ENCODE data around the gene PRSS1. TPM values are rescaled to one million over a fixed set of nuclear protein-coding genes. Genes with fewer than 3 reads are reported as not detected.
"Not testable (repeated sequence)": the region's sequence is repeated elsewhere in the genome, so short reads cannot be mapped to it uniquely, and the experiment has no call there.

The PRSS1 gene
- total RNA-seq, 1 donor from 2014 or later: not detected

DNA sequence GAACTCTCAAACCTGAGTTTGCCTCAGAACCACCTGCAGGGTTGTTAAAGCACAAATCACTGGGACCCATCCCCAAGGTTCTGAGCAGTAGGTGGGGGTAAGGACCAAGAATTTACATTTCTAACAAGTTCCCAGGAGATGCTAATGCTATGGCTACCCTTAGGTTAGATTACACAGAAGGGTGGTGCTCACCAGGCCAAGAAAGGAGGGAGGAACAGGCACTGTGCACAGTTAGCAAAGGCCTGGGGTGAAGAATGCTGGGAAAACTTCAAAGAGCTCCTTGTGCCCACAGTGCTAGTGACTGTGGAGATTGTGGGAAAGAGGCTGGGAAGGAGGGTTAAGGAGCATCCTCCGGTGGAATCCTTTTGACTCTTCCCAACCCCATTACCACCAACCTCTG lies 12.8 kb downstream of the PRSS1 start:
- Histone ChIP-seq H3K27ac (no peak overlapping the region), H4K20me1 (ENCODE audit: low read depth) (no peaks in the 10 kb centered on the region), H2AFZ (replicated peaks) (no peak overlapping the region), H3K79me2 (ENCODE audit: low read depth) (no peaks in the 10 kb centered on the region), H3K4me3 (no peak overlapping the region), H3K4me2 (no peak overlapping the region), H3K36me3 (no peaks in the 10 kb centered on the region), H3K4me1 (no peaks in the 10 kb centered on the region), H3K27me3 (no peaks in the 10 kb centered on the region), H3K9me3 (ENCODE audit: low read depth) (no peaks in the 10 kb centered on the region), H3K9ac (no peak overlapping the region), H3F3A (ENCODE audit: low read depth) (no peaks in the 10 kb centered on the region)
- Mint-ChIP-seq H3K9me3 (no peaks in the 10 kb centered on the region), H3K27me3 (ENCODE audit: insufficient read depth, low read depth) (peaks cover 9% of the 10 kb centered on the region), H3K36me3 (no peaks in the 10 kb centered on the region), H3K4me1 (no peaks in the 10 kb centered on the region), H3K4me3 (no peak overlapping the region), H3K27ac (no peak overlapping the region)
- TF ChIP-seq CTCF (IDR thresholded peaks at IDR 0.05) (no peak), EZH2 (IDR thresholded peaks at IDR 0.05) (no peak), EZH2phosphoT487 (IDR thresholded peaks at IDR 0.05) (no peak)
- DNase-seq (ENCODE audit: low spot score): no peak

GRCh38 chr7:142767451-142767850 lies 18.2 kb downstream of the PRSS1 start:
- H3K79me2 ChIP-seq (ENCODE audit: low read depth): no peaks in the 10 kb centered on the region
- H4K20me1 ChIP-seq (ENCODE audit: low read depth): no peaks in the 10 kb centered on the region
- no peaks in the 10 kb centered on the region for H3F3A ChIP-seq (ENCODE audit: low read depth)
- H3K4me2 ChIP-seq: no peak overlapping the region
- Mint-ChIP-seq H3K4me1 (no peaks in the 10 kb centered on the region), H3K9me3 (no peaks in the 10 kb centered on the region), H3K27ac (no peak overlapping the region), H3K36me3 (no peaks in the 10 kb centered on the region), H3K4me3 (no peak overlapping the region), H3K27me3 (ENCODE audit: insufficient read depth, low read depth) (peaks cover 13% of the 10 kb centered on the region)
- H3K27me3 ChIP-seq: no peaks in the 10 kb centered on the region
- TF ChIP-seq EZH2 (IDR thresholded peaks at IDR 0.05) (no peak), CTCF (IDR thresholded peaks at IDR 0.05) (no peak), EZH2phosphoT487 (IDR thresholded peaks at IDR 0.05) (no peak)
- H3K27ac ChIP-seq: no peak overlapping the region
- no peak for DNase-seq (ENCODE audit: low spot score)
- no peaks in the 10 kb centered on the region for H3K36me3 ChIP-seq
- H3K9ac ChIP-seq: no peak overlapping the region
- no peak overlapping the region for H2AFZ ChIP-seq (replicated peaks)
- no peaks in the 10 kb centered on the region for H3K9me3 ChIP-seq (ENCODE audit: low read depth)
- no peaks in the 10 kb centered on the region for H3K4me1 ChIP-seq
- H3K4me3 ChIP-seq: no peak overlapping the region

DNA sequence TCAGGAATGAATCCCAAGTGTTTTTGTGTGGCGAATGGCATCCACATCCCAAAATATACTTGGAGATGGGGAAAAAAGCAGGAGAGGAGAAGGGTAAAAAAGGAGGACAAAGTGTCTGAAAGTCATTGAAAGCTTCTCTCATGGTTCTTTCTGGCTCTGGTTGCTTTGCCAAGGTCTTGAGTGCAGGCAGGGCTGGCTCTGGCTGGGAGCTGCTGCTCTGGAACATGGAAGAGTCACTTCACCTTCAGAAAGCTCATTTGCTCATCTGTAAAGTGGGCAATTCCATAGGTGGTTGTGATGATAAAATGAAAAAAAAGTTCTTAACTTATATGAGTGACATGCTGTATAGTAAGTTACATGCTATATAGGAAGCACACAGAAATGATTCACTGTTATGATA lies 18.6 kb downstream of the PRSS1 start:
- Mint-ChIP-seq H3K4me3 (no peak overlapping the region), H3K27me3 (ENCODE audit: insufficient read depth, low read depth) (peaks cover 13% of the 10 kb centered on the region), H3K36me3 (no peaks in the 10 kb centered on the region), H3K9me3 (no peaks in the 10 kb centered on the region), H3K27ac (no peak overlapping the region), H3K4me1 (no peaks in the 10 kb centered on the region)
- H3K4me1 ChIP-seq: no peaks in the 10 kb centered on the region
- H3K9me3 ChIP-seq (ENCODE audit: low read depth): no peaks in the 10 kb centered on the region
- no peak overlapping the region for H3K4me2 ChIP-seq
- H3K79me2 ChIP-seq (ENCODE audit: low read depth): no peaks in the 10 kb centered on the region
- no peaks in the 10 kb centered on the region for H3F3A ChIP-seq (ENCODE audit: low read depth)
- no peak overlapping the region for H3K9ac ChIP-seq
- no peaks in the 10 kb centered on the region for H3K36me3 ChIP-seq
- H3K27ac ChIP-seq: no peak overlapping the region
- DNase-seq (ENCODE audit: low spot score): no peak
- no peak overlapping the region for H3K4me3 ChIP-seq
- no peak for TF ChIP-seq CTCF (IDR thresholded peaks at IDR 0.05)
- no peak for TF ChIP-seq EZH2phosphoT487 (IDR thresholded peaks at IDR 0.05)
- no peak for TF ChIP-seq EZH2 (IDR thresholded peaks at IDR 0.05)
- H4K20me1 ChIP-seq (ENCODE audit: low read depth): no peaks in the 10 kb centered on the region
- no peaks in the 10 kb centered on the region for H3K27me3 ChIP-seq
- no peak overlapping the region for H2AFZ ChIP-seq (replicated peaks)

GRCh38 chr7:142768885-142769284 lies 19.6 kb downstream of the PRSS1 start:
- H3K79me2 ChIP-seq (ENCODE audit: low read depth); H4K20me1 ChIP-seq (ENCODE audit: low read depth); H3K27ac ChIP-seq; H3K4me3 ChIP-seq; H3K4me2 ChIP-seq; DNase-seq (ENCODE audit: low spot score); H3K4me1 ChIP-seq; H3K36me3 Mint-ChIP-seq; H3K9me3 ChIP-seq (ENCODE audit: low read depth); H3F3A ChIP-seq (ENCODE audit: low read depth); H3K9ac ChIP-seq; H2AFZ ChIP-seq (replicated peaks); H3K27ac Mint-ChIP-seq; H3K4me1 Mint-ChIP-seq; H3K9me3 Mint-ChIP-seq; H3K36me3 ChIP-seq; H3K27me3 ChIP-seq; H3K4me3 Mint-ChIP-seq: not testable (repeated sequence)
- peaks cover 14% of the 10 kb centered on the region for H3K27me3 Mint-ChIP-seq (ENCODE audit: insufficient read depth, low read depth)
